OCI-LY7 (cell line): ENCODE measurements around the gene NUB1. TPM values are rescaled to one million over a fixed set of nuclear protein-coding genes. Genes with fewer than 3 reads are reported as not detected.

Experiments used
- BruUV-seq: library from RNA; stranded (reverse); fragments of 400-500 nt; replicated peaks from 2 replicates; lab custom pipeline; 2021; lab: Mats Ljungman, UMichigan
- CTCF ChIA-PET: fragments of 300-600 bp; sonication (Branson Sonifier 250); formaldehyde crosslinking; loops from one replicate; lab custom pipeline; 2022; ENCODE audit warnings: antibody characterized with exemption; ENCODE audit not compliant: unreplicated experiment; lab: Charles Lee
- POLR2A ChIA-PET: fragments of 300-600 bp; sonication (Branson Sonifier 250); formaldehyde crosslinking; loops from one replicate; lab custom pipeline; 2022; ENCODE audit warnings: antibody characterized with exemption; lab: Charles Lee
- DNase-seq: peaks from one replicate; pipeline ENCODE4 v3.0.0-alpha.2; 2015; ENCODE audit warnings: low spot score
- H2AFZ ChIP-seq: fragments of 200-600 bp; sonication (generic), shearing (Covaris generic); 2 replicates; pipeline ENCODE4 v1.6.1; 2014; ENCODE audit warnings: mild to moderate bottlenecking, antibody characterized with exemption, low read length, moderate library complexity
- H3K27ac ChIP-seq: fragments of 200-600 bp; sonication (generic); 2 replicates; pipeline ENCODE4 v1.5.1; 2014; ENCODE audit warnings: mixed run types, low read depth, mild to moderate bottlenecking, moderate library complexity, low read length, inconsistent platforms; ENCODE audit not compliant: poor library complexity, severe bottlenecking
- H3K36me3 ChIP-seq: fragments of 200-600 bp; sonication (generic); 2 replicates; pipeline ENCODE4 v1.6.1; 2014; ENCODE audit warnings: mild to moderate bottlenecking, antibody characterized with exemption, low read length, moderate library complexity, mixed read lengths; ENCODE audit not compliant: insufficient read depth
- H3K4me1 ChIP-seq: fragments of 200-600 bp; sonication (generic); 2 replicates; pipeline ENCODE4 v1.5.1; 2014; ENCODE audit warnings: mild to moderate bottlenecking, low read length; ENCODE audit not compliant: insufficient read depth, poor library complexity, severe bottlenecking
- H3K4me2 ChIP-seq: fragments of 200-600 bp; sonication (generic); 2 replicates; pipeline ENCODE4 v1.6.1; 2014; ENCODE audit warnings: mild to moderate bottlenecking, low read length
- H3K4me3 ChIP-seq: fragments of 200-600 bp; sonication (generic); 2 replicates; pipeline ENCODE4 v1.5.1; 2014; ENCODE audit warnings: mild to moderate bottlenecking, low read depth, low read length; ENCODE audit not compliant: poor library complexity, severe bottlenecking
- H3K79me2 ChIP-seq: fragments of 200-600 bp; sonication (generic); 2 replicates; pipeline ENCODE4 v1.6.1; 2016; ENCODE audit warnings: low read depth, mild to moderate bottlenecking, low read length, moderate library complexity, mixed read lengths; ENCODE audit not compliant: insufficient read depth
- H3K9me2 ChIP-seq: fragments of 200-600 bp; sonication (generic); 2 replicates; pipeline ENCODE4 v1.6.1; 2016; ENCODE audit warnings: mild to moderate bottlenecking, low read length, mixed read lengths; ENCODE audit not compliant: insufficient read depth
- H3K9me3 ChIP-seq: fragments of 200-600 bp; sonication (generic); 2 replicates; pipeline ENCODE4 v1.6.1; 2014; ENCODE audit warnings: mild to moderate bottlenecking, mixed run types, low read length, mixed read lengths
- H4K20me1 ChIP-seq: fragments of 200-600 bp; sonication (generic); 2 replicates; pipeline ENCODE4 v1.6.1; 2014; ENCODE audit warnings: mild to moderate bottlenecking, antibody characterized with exemption, low read length, moderate library complexity, mixed read lengths; ENCODE audit not compliant: insufficient read depth
- CTCF ChIP-seq: fragments of 200-600 bp; sonication (generic); conservative IDR thresholded peaks from 2 replicates; pipeline ENCODE4 v1.5.1; 2014; ENCODE audit warnings: mild to moderate bottlenecking, antibody characterized with exemption, low read length, moderate library complexity, mixed read lengths
- EZH2phosphoT487 ChIP-seq: fragments of 200-600 bp; sonication (generic); IDR thresholded peaks from 2 replicates; pipeline ENCODE4 v1.6.1; 2018; ENCODE audit warnings: low read depth, borderline replicate concordance, mild to moderate bottlenecking, mixed run types, antibody characterized with exemption, low read length, moderate library complexity, mixed read lengths
- intact Hi-C: fragments of 100-400 bp; cut with micrococcal nuclease; formaldehyde crosslinking; loops from one replicate; pipeline ENCODE4 v1.10.0; 2022; ENCODE audit not compliant: unreplicated experiment
- total RNA-seq, 2 experiments: library from RNA; depleted of rRNA in 1 of 2; stranded (reverse); fragments of >200 nt in 1 of 2; shearing (Covaris generic) in 1 of 2; gene quantifications; 2 replicates each; pipeline ENCODE4 v1.2.3, GENCODE V29; 2014 to 2022

NUB1 gene
- total RNA-seq, 2 experiments from 2014 or later = 44.1 to 50.7 TPM

GRCh38 chr7:151398446-151399304 lies 57.1 kb downstream of the NUB1 start:
- Histone ChIP-seq H3K36me3 (no peaks in the 10 kb centered on the region), H3K4me3 (no peak overlapping the region), H2AFZ (no peak overlapping the region), H3K4me1 (peaks cover 21% of the 10 kb centered on the region), H3K9me2 (no peaks in the 10 kb centered on the region), H3K79me2 (no peaks in the 10 kb centered on the region), H3K27ac (no peak overlapping the region), H3K9me3 (no peaks in the 10 kb centered on the region), H4K20me1 (no peaks in the 10 kb centered on the region), H3K4me2 (no peak overlapping the region)
- intact Hi-C loops = no loop called here
- TF ChIP-seq EZH2phosphoT487 (no peak), CTCF (no peak)
- ChIA-PET CTCF (no interaction called here), POLR2A (no interaction called here)
- BruUV-seq = no TSS peak
- no peak for DNase-seq

GRCh38 chr7:151399305-151399601 lies 57.6 kb downstream of the NUB1 start:
- Histone ChIP-seq H3K27ac (no peak overlapping the region), H3K4me1 (peaks cover 21% of the 10 kb centered on the region), H3K4me2 (no peak overlapping the region), H3K79me2 (no peaks in the 10 kb centered on the region), H2AFZ (no peak overlapping the region), H3K9me2 (no peaks in the 10 kb centered on the region), H3K4me3 (no peak overlapping the region), H4K20me1 (no peaks in the 10 kb centered on the region), H3K36me3 (no peaks in the 10 kb centered on the region), H3K9me3 (no peaks in the 10 kb centered on the region)
- BruUV-seq = no TSS peak
- intact Hi-C loops = no loop called here
- POLR2A ChIA-PET = no interaction called here
- TF ChIP-seq CTCF (no peak), EZH2phosphoT487 (no peak)
- CTCF ChIA-PET = no interaction called here
- DNase-seq = no peak

GRCh38 chr7:151399906-151400305 lies 58.3 kb downstream of the NUB1 start:
- no peaks in the 10 kb centered on the region for H3K9me2 ChIP-seq
- H3K4me2 ChIP-seq = peak overlapping the region; percentile 65; the same call in 1 of the 2 replicates
- ChIA-PET POLR2A (interaction anchor here (0.6 kb wide), 1 partner anchor 559 kb away, joined by 3 read pairs; no protein-coding TSS in a partner anchor), CTCF (no interaction called here)
- H3K27ac ChIP-seq = no peak overlapping the region
- no TSS peak for BruUV-seq
- no peak for TF ChIP-seq EZH2phosphoT487
- no peak for TF ChIP-seq CTCF
- H2AFZ ChIP-seq = no peak overlapping the region; the same call in 1 of the 2 replicates
- no peaks in the 10 kb centered on the region for H3K9me3 ChIP-seq
- peaks cover 21% of the 10 kb centered on the region for H3K4me1 ChIP-seq
- intact Hi-C loops = no loop called here
- no peaks in the 10 kb centered on the region for H3K36me3 ChIP-seq
- H3K4me3 ChIP-seq = no peak overlapping the region
- H4K20me1 ChIP-seq = no peaks in the 10 kb centered on the region
- no peaks in the 10 kb centered on the region for H3K79me2 ChIP-seq
- no peak for DNase-seq
